CD14-positive monocyte (primary cell): ENCODE measurements around the gene ANKRD9. TPM values are rescaled to one million over a fixed set of nuclear protein-coding genes. Genes with fewer than 3 reads are reported as not detected.

ENCODE experiments used
- DNase-seq, 3 donors: peaks; one replicate each; pipeline ENCODE4 v3.0.0-alpha.2; 2011 to 2022
- H2AFZ ChIP-seq: 2 replicates; pipeline ENCODE4 v1.6.0; 2012; ENCODE audit warnings: mild to moderate bottlenecking, low read depth, low read length, inconsistent platforms; ENCODE audit not compliant: insufficient read depth, poor library complexity, severe bottlenecking
- H3K27ac ChIP-seq, 2 donors: 1 replicate in 1 of 2; 2 replicates in 1 of 2; pipeline ENCODE4 v1.5.1; 2012 to 2013; ENCODE audit warnings: low read length in 2 of 2, control low read depth in 1 of 2, inconsistent platforms in 1 of 2, low read depth in 1 of 2, mild to moderate bottlenecking in 1 of 2
- H3K27me3 ChIP-seq, 2 donors: one replicate each; pipeline versions ENCODE4 v1.6.0 to v1.6.1; 2011 to 2013; ENCODE audit warnings: low read length in 2 of 2; ENCODE audit not compliant: control insufficient read depth in 2 of 2, insufficient read depth in 2 of 2
- H3K36me3 ChIP-seq, 2 donors: replicated peaks in 1 of 2; 1 replicate in 1 of 2; 2 replicates in 1 of 2; pipeline versions ENCODE4 v1.5.1 to v1.6.1; 2012 to 2013; ENCODE audit warnings: low read length in 2 of 2, control low read depth in 1 of 2, inconsistent platforms in 1 of 2, mild to moderate bottlenecking in 1 of 2; ENCODE audit not compliant: insufficient read depth in 2 of 2, control insufficient read depth in 1 of 2
- H3K4me1 ChIP-seq, 2 donors: 1 replicate in 1 of 2; 2 replicates in 1 of 2; pipeline versions ENCODE4 v1.5.1 to v1.6.1; 2012 to 2013; ENCODE audit warnings: low read length in 2 of 2, control low read depth in 1 of 2, inconsistent platforms in 1 of 2, mild to moderate bottlenecking in 1 of 2, moderate library complexity in 1 of 2; ENCODE audit not compliant: insufficient read depth in 2 of 2, control insufficient read depth in 1 of 2
- H3K4me2 ChIP-seq: replicated peaks from 2 replicates; pipeline ENCODE3; 2012; ENCODE audit warnings: low read length, moderate library complexity, mild to moderate bottlenecking; ENCODE audit not compliant: poor library complexity, severe bottlenecking; ENCODE audit errors: extremely low read depth
- H3K4me3 ChIP-seq, 3 experiments: fragments of 200-600 bp in 1 of 3; sonication (generic) in 1 of 3; replicated peaks in 1 of 3; 1 replicate in 2 of 3; 2 replicates in 1 of 3; pipeline ENCODE4 v1.5.1; 2011 to 2013; ENCODE audit warnings: low read length in 3 of 3, mild to moderate bottlenecking in 3 of 3, control low read depth in 2 of 3, low read depth in 2 of 3, inconsistent platforms in 1 of 3, moderate library complexity in 1 of 3
- H3K79me2 ChIP-seq: 2 replicates; pipeline ENCODE4 v1.6.0; 2012; ENCODE audit warnings: mild to moderate bottlenecking, control low read depth, inconsistent platforms, low read length, moderate library complexity; ENCODE audit not compliant: insufficient read depth
- H3K9ac ChIP-seq: 2 replicates; pipeline ENCODE4 v1.6.0; 2017; ENCODE audit warnings: low read length, mild to moderate bottlenecking; ENCODE audit not compliant: insufficient read depth, poor library complexity, severe bottlenecking
- H3K9me3 ChIP-seq, 2 donors: replicated peaks in 1 of 2; 1 replicate in 1 of 2; 2 replicates in 1 of 2; pipeline versions ENCODE4 v1.5.1 to v1.6.1; 2012 to 2013; ENCODE audit warnings: low read length in 2 of 2, control low read depth in 1 of 2; ENCODE audit not compliant: control insufficient read depth in 1 of 2, insufficient read depth in 1 of 2
- H4K20me1 ChIP-seq: 2 replicates; pipeline ENCODE4 v1.6.0; 2012; ENCODE audit warnings: mild to moderate bottlenecking, low read length, control low read depth, moderate library complexity; ENCODE audit not compliant: insufficient read depth
- H3K27ac Mint-ChIP-seq, 7 donors: one replicate each; pipeline ENCODE4 v1.8.0; 2020; ENCODE audit warnings: mild to moderate bottlenecking in 7 of 7, mixed read lengths in 7 of 7, moderate library complexity in 6 of 7, inconsistent platforms in 2 of 7
- H3K27me3 Mint-ChIP-seq, 3 donors: one replicate each; pipeline ENCODE4 v1.8.0; 2021 to 2022; ENCODE audit warnings: low read depth in 3 of 3, mild to moderate bottlenecking in 3 of 3, mixed read lengths in 3 of 3, moderate library complexity in 3 of 3, inconsistent platforms in 1 of 3
- H3K36me3 Mint-ChIP-seq, 2 donors: one replicate each; pipeline ENCODE4 v1.8.0; 2020; ENCODE audit warnings: mixed read lengths in 2 of 2, inconsistent platforms in 1 of 2, mild to moderate bottlenecking in 1 of 2
- H3K4me1 Mint-ChIP-seq: one replicate; pipeline ENCODE4 v1.8.0; 2020; ENCODE audit warnings: mild to moderate bottlenecking, mixed read lengths
- H3K4me3 Mint-ChIP-seq, 2 donors: one replicate each; pipeline ENCODE4 v1.8.0; 2020; ENCODE audit warnings: mild to moderate bottlenecking in 2 of 2, mixed read lengths in 2 of 2, moderate library complexity in 1 of 2
- H3K9me3 Mint-ChIP-seq, 7 donors: one replicate each; pipeline ENCODE4 v1.8.0; 2020 to 2022; ENCODE audit warnings: mixed read lengths in 7 of 7, mild to moderate bottlenecking in 6 of 7, moderate library complexity in 6 of 7, inconsistent platforms in 2 of 7
- WGBS: methylation state at CpG from one replicate; pipeline ENCODE4 v1.1.5; 2013; ENCODE audit warnings: missing lambda C conversion rate; ENCODE audit not compliant: insufficient coverage; 5-methylcytosine and 5-hydroxymethylcytosine counted together
- intact Hi-C, 2 donors: fragments of 100-400 bp; cut with micrococcal nuclease; formaldehyde crosslinking; loops; one replicate each; pipeline versions ENCODE4 v1.15.0 to v1.15.1; 2023
- polyA plus RNA-seq, 3 donors: library from polyadenylated mRNA; depleted of rRNA in 1 of 3; unstranded in 2 of 3; stranded (reverse) in 1 of 3; fragments of 300-500 nt in 2 of 3; fragments of >200 nt in 1 of 3; fragmentation: Illumina TruSeq in 2 of 3; gene quantifications; 1 replicate in 2 of 3; 2 replicates in 1 of 3; pipeline ENCODE4 v1.2.3, GENCODE V29; 2012 to 2021
- TF ChIP-seq, protein P1 (sequence below): fragments of 200-600 bp; IDR thresholded peaks from one replicate; pipeline ENCODE4 v1.8.0; 2022; ENCODE audit warnings: antibody characterized with exemption, mild to moderate bottlenecking

Gene ANKRD9
- polyA plus RNA-seq, 3 donors, result 0.43 to 10.8 (median 0.83) TPM

DNA sequence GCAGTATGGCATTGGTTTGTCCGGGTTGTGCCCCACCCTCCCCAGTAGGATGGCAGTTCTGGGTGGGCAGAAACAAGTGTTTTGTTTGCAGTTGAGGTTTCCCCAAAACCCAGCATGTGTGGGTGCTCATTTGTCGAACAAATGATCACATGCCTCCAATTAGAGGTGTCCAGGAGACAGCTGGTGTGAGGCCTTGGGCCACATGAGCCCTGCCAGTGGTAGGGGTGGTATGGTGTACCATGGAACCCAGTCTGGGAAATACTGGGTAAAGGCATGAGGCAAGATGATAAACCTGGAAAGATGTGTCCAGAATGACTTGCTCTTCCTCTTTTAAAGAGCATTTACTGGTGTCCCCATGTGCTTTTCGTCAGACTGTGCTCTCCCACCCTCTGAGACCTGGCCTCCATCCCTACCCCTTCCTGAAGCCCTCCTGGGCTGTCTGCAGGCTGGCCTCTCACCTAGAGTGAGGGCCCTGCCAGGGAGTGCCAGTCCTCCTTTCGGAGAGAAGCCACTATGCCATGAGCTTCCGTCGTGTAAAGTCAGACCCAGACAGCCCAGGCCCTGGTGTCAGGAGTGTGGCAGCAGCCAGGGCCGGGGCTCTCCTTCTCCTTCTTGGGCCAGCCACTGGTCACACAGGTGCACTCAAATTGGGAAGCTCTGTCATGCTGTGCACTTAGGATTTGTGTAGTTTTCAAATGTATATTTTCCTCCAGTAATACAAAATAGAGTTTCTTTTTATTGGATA lies 17.6 kb downstream of the ANKRD9 start:
- WGBS, result 88% methylated on average over 6 of the region's 7 CpGs
- Histone ChIP-seq H4K20me1 (no peaks in the 10 kb centered on the region), H3K9ac (no peak overlapping the region), H3K4me1 (no peaks in the 10 kb centered on the region), H3K27ac (no peak overlapping the region), H3K4me2 (no peak overlapping the region), H3K4me3 (no peak overlapping the region), H3K36me3 (peaks cover 6 to 11% of the 10 kb centered on the region in 2 donors), H3K79me2 (no peaks in the 10 kb centered on the region), H3K27me3 (no peaks in the 10 kb centered on the region), H2AFZ (no peak overlapping the region), H3K9me3 (no peaks in the 10 kb centered on the region)
- no peaks in the 10 kb centered on the region for H3K4me1 Mint-ChIP-seq
- TF ChIP-seq, protein P1, sequence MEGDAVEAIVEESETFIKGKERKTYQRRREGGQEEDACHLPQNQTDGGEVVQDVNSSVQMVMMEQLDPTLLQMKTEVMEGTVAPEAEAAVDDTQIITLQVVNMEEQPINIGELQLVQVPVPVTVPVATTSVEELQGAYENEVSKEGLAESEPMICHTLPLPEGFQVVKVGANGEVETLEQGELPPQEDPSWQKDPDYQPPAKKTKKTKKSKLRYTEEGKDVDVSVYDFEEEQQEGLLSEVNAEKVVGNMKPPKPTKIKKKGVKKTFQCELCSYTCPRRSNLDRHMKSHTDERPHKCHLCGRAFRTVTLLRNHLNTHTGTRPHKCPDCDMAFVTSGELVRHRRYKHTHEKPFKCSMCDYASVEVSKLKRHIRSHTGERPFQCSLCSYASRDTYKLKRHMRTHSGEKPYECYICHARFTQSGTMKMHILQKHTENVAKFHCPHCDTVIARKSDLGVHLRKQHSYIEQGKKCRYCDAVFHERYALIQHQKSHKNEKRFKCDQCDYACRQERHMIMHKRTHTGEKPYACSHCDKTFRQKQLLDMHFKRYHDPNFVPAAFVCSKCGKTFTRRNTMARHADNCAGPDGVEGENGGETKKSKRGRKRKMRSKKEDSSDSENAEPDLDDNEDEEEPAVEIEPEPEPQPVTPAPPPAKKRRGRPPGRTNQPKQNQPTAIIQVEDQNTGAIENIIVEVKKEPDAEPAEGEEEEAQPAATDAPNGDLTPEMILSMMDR, result no peak
- H3K27ac Mint-ChIP-seq, result peak overlapping the region in 2 of 7 donors; percentile 12 to 15
- H3K4me3 Mint-ChIP-seq, result no peak overlapping the region
- H3K27me3 Mint-ChIP-seq, result peaks cover 0 to 2% (median 0%) of the 10 kb centered on the region in 3 donors
- peaks cover 19 to 42% of the 10 kb centered on the region in 2 donors for H3K36me3 Mint-ChIP-seq
- no peak for DNase-seq
- peaks cover 0 to 2% (median 0%) of the 10 kb centered on the region in 7 donors for H3K9me3 Mint-ChIP-seq
- intact Hi-C loops, result no loop called here

DNA sequence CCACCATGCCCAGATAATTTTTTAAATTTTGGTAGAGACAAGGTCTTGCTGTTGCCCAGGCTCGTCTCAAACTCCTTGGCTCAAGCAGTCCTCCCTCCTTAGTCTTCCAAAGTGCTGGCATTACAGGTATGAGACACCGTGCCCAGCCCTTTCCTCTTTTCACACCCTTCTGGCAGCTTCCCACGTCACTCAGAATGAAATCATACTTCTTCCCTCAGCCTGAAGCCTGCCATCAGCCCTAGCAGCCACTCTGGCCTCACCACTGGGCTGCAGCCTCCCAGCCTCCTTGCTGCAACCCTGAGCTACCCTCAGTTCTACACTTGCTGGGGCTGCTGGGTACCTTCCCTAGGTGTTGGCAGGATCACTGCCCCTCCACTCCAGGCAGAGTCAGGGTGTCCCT lies 18.2 kb downstream of the ANKRD9 start:
- Histone ChIP-seq H3K9ac (no peak overlapping the region), H3K4me1 (no peaks in the 10 kb centered on the region), H3K27ac (no peak overlapping the region), H3K4me3 (no peak overlapping the region), H3K27me3 (no peaks in the 10 kb centered on the region), H3K36me3 (peaks cover 3 to 8% of the 10 kb centered on the region in 2 donors), H3K9me3 (no peaks in the 10 kb centered on the region), H2AFZ (no peak overlapping the region), H4K20me1 (no peaks in the 10 kb centered on the region), H3K79me2 (no peaks in the 10 kb centered on the region), H3K4me2 (no peak overlapping the region)
- intact Hi-C loops, result no loop called here
- peaks cover 0 to 2% (median 0%) of the 10 kb centered on the region in 7 donors for H3K9me3 Mint-ChIP-seq
- peaks cover 0 to 3% (median 0%) of the 10 kb centered on the region in 3 donors for H3K27me3 Mint-ChIP-seq
- H3K36me3 Mint-ChIP-seq, result peaks cover 19 to 41% of the 10 kb centered on the region in 2 donors
- TF ChIP-seq, protein P1, result no peak
- no peak for DNase-seq
- 97% methylated on average over 3 of the region's 3 CpGs for WGBS
- no peaks in the 10 kb centered on the region for H3K4me1 Mint-ChIP-seq
- H3K27ac Mint-ChIP-seq, result no peak overlapping the region
- no peak overlapping the region for H3K4me3 Mint-ChIP-seq
